ENCODE results near the gene NRARP.

NRARP gene

GRCh38 chr9:137297966-137298365 is 4.1 kb downstream of the NRARP start:
- DNase-seq (ENCODE audit: low spot score): no peak

GRCh38 chr9:137296670-137297664 is 5.1 kb downstream of the NRARP start:
- no peak for DNase-seq (ENCODE audit: low spot score)

DNA sequence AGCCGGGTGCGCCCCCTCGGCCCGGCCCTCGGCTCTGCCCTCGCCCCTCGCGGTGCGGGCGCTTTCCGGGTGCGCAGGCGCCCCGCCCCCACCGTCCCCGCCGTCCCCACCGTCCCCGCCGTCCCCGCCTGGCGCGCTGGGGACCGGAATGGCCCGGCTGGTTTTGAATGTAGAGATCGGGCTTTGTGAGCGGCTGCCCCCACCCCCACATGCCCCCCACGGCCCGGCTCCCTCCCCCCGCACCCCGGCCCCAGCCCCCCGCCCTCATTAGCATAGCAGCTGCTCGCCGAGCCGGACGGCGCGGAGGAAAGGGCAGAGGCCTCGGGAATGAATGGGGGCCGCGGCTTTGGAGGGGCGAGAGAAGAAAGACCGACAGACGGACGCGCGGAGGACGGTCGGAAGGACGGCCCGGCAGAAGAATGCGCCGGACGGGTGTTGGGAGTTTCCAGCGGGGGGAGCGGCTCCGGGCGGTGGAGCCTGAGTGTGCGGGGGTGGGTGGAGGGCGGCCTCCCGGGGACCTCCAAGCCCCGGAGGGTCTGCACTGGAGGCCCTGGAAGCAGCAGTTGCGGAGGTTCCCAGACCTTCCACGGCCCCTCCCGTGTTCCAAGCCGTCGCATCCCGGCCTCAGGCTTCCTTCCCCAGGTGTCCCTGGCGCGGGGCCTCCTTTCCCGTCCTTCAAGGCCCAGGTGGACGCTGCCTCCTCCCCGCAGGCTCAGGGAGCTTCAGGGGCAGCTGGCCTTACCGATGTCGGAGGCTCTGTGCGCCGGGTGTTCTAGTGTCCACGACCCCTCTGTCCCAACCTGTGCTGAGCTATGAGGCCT is 6.0 kb downstream of the NRARP start:
- DNase-seq (ENCODE audit: low spot score): no peak

- no peak for DNase-seq (ENCODE audit: low spot score)
Measured at GRCh38 chr9:137295238-137295811, 6.7 kb downstream of the NRARP start.

- DNase-seq (ENCODE audit: low spot score): no peak
Measured at GRCh38 chr9:137294681-137295237, 7.3 kb downstream of the NRARP start.

- DNase-seq (ENCODE audit: low spot score): no peak
Measured at GRCh38 chr9:137294091-137294680, 7.9 kb downstream of the NRARP start.

DNA sequence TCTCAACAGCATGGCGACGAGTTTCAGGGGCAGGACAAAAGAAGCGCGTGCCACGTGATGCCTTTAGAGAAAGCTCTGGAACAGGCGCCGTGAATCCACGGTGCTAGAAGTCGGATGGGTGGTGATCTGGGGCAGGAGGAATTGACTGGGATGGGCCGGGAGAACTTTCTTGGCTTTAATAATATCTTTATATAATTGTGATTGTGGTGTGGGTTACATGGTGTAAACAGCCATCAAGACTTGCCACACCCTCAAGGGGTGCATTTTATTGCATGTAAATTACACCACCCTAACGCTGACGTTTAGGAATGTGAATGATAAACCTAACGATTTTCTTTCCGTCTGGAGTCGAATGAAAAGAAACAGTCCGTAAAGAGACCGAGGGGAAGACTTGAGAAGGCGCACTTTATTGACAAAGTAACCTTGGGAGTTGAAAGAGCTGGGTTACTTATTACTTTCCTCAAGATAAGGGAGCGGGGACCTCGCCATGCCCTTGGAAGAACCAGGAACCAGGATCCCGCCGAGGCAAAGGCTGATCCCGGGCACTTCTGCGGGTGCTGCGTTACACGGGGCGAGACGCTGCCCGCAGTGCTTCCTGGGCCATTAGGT is 8.5 kb downstream of the NRARP start:
- no peak for DNase-seq (ENCODE audit: low spot score)

GRCh38 chr9:137293094-137293481 is 9.0 kb downstream of the NRARP start:
- DNase-seq (ENCODE audit: low spot score): no peak

DNA sequence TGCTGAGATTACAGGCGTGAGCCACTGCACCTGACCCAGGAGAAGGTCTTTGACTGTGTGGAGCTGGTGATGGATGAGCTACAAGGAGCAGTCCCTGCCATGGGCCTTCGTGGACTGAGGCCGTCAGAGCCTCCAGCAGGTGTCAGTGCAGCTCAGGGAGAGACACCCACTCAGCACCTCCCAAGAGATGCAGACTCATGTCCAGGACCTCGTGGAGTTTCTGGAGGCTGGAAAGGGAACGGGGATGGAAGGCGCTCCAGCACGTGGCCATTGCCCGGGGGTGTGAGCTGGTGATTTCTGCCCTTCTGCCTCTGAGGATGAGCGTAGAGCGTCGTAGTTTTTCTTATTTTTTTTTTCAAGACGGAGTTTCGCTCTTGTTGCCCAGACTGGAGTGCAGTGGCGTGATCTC is 15.1 kb downstream of the NRARP start:
- no peak for DNase-seq (ENCODE audit: low spot score)

DNA sequence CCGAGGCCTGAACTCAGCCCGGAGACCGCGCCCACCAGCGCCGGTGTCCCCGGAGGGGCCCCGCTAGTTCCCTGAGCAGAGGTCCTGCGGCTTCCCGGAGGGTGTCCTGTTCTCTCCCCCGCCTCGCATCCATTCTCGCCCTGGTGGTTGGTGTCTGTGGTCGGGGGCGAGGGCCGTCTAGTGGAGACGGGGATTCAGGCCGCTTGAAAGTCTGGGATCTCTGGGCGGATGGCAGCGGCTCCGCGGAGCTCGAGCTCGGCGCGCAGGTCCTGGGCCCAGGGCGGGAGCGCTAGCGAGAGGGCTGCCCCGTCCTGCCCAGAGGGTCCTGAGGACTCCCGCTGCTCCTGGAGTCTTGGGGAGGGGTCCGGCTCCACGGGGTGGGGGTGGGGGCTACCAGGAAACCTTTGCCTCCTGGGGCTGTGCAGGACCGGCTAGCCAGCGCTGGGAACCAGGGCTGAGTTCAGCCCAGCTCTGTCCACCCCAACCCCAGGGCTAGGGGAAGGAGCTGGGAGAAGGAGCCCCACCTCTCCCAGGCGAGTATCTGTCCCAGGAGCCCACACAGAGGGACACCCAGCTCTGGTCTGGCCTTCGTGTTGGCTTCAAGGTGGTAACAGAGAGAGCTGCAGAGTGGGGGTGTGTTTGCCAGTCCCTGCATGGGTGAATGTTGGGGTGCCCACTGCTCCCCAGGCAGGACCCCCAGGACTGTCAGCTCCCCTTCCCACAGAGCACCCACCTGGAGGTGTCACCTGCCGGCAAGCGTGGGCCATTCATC is 20.5 kb downstream of the NRARP start:
- no peak for DNase-seq (ENCODE audit: low spot score)

DNA sequence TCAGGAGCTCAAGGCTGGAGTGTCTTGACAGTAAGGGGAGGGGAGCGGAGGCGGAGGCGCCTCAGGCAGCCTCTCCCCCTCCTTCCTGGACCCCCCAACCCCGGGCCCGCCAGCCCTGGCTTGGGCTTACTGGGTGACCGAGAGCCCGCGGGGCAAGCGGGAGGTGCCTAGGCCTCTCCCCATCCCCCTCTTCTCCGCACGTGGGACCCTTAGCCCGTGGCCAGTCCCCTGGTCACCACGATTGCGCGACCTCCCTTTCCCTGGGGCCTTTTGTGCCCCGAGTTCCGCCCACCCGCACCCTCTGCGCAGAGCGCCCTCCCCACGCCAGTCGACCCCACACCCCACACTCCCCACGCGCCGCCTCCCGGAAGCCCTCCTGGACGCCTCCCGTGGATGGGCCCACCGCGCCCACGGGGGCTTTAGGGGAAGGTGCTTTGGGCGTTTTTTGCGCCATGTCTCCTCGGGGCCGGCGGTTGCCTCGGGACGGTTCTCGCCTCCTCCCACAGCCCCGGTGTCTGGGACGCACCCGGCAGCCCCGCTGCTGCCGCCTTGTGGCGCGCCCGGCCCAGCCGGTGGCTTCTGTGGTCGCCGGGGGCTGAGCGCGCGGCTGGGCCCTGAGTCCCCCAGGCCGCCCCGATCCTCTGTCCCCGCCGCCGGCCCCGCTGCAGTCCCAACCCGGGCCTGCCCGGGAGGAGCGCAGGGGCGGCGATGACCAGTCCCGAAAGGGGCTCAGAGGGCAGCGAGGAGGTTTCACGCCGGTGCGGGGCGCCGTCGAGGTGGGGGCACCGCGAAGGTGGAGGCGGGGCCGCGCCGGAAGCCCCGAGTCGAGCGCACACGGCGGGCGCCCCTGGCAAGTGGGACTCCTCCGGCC is 21.4 kb downstream of the NRARP start:
- DNase-seq (ENCODE audit: low spot score): no peak

DNA sequence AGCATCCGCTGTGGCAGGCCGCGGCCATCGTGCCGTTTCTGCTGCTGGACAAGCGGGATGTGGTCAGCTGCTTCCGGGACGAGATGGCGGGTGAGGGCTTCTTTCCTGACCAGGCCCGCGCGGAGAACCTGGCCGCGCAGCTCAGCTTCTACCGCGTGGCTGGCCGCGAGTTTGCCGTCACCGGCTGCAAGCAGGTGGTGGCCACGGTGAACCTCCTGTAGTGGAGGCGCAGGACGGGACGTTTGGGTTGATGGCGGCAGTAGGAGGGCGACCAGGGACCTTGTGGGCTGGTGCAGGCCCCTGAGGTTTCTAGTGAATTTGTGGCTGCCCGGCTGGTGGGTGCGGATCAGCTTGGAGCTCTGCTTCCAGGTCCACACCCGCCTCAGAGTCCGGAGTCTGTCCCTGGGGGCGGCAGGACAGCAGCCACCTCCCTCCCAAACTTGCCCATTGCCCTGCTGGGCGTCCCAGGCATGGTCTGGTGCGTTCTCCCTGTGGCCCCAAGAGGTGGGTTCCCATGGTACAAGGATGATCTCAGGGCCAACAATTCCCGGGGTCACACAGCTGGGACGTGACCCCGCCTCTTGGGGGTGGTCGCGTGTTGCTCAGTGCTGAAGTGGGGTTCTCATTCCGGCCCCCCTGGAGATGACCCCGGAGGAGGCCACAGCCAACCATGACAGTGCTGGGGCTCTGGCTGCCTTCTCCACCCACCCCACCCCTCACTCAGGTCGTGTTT is 22.2 kb downstream of the NRARP start:
- DNase-seq (ENCODE audit: low spot score): no peak

GRCh38 chr9:137278721-137279711 is 23.1 kb downstream of the NRARP start:
- no peak for DNase-seq (ENCODE audit: low spot score)

- DNase-seq (ENCODE audit: low spot score): no peak
Measured at GRCh38 chr9:137278061-137278701, 23.9 kb downstream of the NRARP start.

DNA sequence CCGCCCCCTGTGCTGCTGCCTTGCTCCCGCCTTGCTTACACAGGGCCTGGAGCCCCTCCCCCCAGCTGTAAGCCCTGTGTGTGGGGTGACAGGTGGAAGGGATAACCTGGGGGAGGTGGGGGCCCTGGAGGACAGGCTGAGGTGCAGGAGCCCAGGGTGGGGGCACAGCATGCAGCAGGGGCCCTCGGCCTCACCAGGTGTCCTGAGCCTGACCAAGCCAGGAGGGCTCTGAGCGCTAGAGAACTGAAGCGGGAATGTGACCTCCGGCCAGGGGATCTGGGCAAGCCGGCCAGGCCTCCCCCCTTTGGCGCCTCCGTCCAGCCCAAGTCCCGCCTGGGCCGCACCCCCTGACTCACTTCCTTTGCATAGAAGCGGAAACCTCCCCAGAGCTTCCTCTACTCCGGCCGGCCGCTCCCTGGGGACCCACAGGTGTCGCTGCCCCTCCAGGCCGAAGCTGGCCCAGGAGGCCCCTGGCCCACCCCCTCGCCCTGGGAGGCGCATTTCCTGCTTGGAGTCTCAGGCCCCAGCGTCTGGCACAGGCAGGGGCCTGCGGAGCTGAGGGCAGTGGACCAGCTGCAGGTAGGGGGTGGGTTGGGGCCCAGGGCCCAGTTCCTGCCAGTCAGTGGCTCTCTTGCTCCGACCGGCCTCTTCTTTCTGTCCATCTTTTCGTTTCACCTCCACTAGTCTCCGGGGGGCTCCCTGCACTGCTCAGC is 24.6 kb downstream of the NRARP start, which contains the start of gene TOR4A:
TOR4A (plus strand) TSS at position 398 of the 713 bp plus-strand sequence. CDS start 964 bp downstream, outside the sequence.
- no peak for DNase-seq (ENCODE audit: low spot score)
